Measurements from ENCODE around the gene NPY5R.

NPY5R gene
- 0 reads per million in 3 experiments for total RNA-seq

DNA sequence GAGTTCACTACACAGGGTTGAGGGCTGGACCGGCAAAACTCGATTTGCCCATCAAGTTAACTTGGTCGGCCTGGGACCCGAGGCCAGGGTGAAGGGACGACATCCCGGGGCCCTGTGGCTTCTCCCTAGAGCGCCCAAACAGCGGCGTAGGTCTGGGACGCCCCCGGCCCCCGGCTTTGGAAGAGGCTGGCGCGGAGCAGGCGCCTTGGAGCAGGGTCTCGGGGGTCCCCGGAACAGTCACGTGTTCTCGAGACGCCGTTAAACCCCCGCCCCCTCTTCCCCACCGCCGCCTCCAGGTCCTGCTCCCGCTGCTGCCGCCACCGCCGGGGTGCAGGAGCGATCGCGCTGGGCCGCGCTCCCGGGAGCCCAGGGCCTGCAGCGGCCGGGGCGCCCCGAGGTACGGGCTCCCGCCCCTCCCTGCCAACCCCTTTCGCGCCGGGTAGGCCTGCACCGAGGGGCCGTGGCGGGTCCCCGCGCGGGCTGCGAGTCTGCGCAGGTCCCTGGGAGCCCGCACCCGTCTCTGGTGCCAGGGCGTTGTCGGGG is at the start of gene NPY5R:
Gene NPY5R (plus strand): TSS at position 289 of the 543 bp plus-strand sequence. CDS start 6,382 bp downstream, outside the sequence.
- DNase-seq: no peak

DNA sequence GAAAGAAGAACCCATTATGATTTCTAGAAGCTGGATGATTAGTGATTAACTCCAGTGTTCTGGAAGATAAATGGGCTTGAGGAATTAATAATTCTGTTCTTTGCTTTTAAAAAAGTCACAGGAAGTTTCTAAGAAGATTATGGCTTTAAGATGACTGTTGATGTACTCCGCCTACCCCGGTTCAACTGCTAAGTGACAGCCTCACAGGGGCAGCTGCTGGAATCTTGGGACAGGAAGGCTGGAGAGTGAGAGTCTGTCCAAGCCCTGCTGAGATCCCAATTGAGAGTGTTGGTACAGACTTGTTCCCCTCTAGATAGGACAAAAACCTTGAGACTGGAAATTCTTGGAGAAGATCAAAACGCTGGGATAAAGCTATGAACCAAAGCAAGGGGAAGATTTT is 48.6 kb upstream of the NPY5R start:
- DNase-seq: no peak

DNA sequence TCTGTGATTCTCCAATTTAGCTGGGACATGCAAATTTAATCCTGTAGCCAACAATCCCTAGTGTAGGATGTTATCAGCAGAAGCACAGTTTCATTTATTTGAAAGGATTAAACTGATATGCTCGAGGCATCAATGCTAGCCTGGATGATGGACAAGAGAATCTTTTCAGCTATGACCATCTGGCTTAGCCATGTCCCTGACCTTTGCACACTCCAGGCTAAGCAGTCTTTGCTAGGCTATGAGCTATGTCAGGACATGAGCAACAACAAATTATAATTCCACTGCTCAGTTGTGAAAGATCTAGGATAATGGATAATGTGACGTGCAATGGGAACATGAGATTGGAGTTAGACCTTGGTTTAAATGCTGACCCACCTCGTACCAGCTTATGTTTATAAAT is 43.2 kb upstream of the NPY5R start:
- DNase-seq: no peak

DNA sequence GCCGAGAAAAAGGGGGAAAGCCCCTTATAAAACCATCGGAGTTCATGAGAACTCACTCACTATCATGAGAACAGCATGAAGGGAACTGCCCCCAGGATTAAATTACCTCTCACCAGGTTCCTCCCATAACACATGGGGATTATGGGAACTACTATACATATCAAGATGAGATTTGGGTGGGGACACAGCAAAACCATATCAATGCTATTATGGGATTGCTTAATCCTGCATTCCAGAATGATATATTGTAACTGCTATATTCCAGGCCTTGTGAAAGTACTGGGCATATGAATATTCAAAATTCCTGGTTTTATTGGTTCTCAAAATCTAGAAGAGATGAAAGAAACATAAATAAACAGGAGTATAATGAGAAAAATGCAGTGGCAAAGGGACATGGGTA is 40.6 kb upstream of the NPY5R start:
- DNase-seq: no peak

DNA sequence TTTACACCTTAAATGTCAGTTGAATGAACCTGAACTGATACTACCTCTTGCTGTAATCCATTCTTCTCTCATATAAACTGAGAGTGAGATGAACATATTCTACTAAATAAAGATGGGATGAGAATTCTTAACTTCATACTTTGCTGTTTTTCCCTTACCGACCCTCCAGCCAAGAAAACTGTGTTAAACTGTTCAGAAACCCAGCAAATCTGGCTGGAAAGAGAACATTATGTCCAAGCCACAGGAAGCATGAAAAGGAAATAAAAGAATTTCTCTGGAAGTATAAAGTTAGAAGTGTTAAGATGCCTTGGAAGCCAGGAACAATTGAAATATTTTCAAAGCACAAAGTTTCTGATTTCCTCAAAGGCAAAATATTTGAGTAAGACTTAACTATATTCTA is 34.2 kb upstream of the NPY5R start:
- no peak for DNase-seq

DNA sequence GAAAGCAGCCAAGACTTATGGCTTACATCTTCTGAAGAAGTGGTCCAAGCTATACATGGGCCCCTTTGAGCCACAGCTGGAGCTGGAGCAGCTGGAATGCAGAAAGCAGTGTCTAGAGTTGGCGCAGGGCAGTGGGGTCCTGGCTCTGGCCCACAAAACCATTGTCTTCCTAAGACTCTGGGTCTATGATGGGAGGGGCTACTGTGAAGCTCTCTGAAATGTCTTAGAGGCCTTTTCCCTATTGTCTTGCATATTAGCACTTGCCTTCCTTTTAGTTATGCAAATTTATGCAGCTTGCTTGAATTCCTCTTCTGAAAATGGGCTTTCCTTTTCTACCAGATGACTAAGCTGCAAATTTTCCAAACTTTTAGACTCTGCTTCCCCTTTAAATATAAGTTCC is 26.6 kb upstream of the NPY5R start:
- DNase-seq: no peak

DNA sequence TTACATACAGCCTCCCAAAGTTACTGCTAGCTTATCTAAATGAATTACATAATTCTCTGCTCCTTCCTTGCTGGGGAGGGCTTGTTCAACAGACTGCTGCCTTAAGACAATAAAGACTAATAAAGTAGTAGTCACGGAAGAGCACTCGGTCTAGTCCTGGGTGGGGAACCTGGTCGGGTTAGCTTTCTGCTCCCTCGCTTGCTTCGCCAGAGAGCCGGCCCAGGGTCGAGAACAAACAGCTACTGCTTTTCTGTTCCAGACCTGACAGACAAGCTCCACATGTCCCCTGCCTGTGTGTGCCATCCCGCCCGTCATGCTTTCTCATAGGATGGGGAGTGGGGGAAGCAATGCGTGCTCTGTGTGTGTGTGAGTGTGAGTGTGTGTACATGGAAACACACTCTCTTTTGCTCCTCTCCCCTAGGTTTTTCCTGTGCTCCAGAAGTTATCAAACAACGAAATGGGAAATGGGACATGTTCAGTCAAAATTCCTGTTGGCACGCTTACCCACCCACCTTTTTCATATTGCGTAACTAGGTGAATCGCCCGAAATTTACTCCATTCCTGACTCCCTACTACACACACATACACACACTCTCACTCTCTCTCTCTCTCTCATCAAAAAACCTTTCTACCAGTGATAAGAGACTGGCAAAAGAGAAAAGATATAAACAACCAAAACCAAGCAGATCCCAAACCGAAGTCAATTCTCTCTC is 12.6 kb upstream of the NPY5R start:
- DNase-seq: no peak

DNA sequence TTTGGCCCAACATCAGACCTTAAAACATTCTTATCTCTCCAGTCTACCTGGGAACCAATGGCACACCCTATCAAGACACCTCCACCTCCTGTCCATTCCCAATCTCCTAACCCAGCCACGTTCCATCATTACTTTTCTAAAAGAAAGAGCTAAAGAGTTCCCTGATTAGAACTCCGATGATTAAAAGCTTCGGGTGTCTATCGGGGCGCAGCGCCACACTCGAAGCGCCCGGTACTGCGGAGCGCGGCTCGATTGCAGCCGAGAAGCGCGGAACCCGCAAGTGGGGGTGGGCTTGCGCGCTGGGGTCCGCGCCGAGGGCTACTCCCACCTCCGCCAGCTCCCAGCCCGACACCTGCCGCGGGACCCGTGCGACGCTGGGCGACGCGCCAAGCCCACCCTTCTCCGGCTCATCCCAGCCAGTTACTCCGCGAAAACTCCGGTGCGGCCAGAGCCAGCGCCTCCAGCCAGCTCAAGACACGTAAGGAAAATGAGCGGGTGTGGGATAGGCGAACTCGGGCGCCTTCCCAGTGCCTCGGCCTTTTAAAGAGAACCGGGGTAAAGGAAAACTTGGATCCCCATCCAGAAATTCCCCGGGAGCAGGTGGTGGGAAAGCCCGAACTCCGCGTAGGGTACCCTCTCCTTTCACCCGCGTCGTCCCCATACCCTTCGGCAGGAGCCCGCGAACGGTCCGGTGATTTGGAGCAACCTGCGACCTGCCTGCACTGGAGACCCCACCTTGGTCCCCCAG is 11.9 kb upstream of the NPY5R start:
- no peak for DNase-seq

DNA sequence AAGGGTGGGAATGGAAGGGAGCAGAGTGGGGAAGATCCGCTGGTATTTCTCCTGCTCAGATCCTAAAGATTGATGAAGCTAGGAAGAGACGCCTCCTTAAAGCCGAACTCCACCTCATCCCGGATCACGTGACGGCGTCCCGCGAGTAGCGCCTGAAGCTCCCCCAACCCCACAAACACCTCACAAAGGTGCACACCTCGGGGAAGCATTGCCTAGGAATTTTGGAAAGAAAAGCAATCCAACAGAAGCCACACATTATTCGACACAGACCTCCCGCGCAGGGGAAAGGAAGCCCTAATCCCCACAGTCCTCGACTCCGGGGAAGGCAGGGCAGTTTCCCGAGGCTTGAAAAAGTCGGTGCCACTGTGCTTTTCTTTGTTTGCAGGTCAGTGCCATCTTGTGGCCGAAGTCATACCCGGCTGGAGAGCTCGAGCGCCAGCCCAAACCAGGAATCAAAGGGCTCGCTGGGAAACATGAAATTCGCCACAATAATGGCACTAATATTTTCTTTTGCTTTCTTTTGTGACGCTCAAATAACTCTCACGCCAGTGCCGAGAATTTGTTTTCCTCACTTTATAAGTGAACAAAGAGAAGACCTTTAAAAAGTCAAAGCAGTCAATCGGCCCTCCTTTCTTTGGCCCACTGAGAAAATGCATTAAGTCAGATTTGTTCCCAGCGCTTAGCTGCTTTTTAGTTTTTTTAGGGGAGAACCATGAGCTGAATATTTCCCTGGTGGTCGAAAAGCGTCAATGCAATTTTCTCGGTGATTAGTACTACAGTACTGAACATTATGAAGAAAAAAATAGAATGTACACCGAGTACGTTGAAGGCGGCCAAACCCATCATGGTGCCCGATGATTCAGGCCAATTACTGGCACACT is 10.9 kb upstream of the NPY5R start, which contains the start of gene NPY1R:
Gene NPY1R (minus strand): TSS at position 71 of the 881 bp plus-strand sequence. CDS start 6,042 bp downstream, outside the sequence.
- DNase-seq: no peak

DNA sequence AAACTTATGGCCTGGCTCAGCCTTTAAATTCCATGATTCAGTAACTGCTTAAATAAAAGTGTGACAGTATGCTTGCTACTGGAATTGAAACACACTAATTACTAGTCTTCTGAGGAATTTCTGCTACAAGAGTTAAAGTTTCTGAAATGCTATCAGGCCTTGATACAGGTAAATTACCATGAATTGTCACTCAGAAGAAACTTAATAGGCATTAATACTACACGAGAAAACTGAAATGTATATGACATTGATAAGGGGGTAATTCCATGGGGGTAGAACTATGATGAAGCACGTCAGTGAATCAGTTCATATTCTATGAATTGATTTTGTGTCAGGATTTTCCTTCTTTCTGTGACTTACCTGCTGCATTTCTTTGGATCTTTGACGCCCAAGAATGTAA is 8.3 kb upstream of the NPY5R start:
- no peak for DNase-seq

DNA sequence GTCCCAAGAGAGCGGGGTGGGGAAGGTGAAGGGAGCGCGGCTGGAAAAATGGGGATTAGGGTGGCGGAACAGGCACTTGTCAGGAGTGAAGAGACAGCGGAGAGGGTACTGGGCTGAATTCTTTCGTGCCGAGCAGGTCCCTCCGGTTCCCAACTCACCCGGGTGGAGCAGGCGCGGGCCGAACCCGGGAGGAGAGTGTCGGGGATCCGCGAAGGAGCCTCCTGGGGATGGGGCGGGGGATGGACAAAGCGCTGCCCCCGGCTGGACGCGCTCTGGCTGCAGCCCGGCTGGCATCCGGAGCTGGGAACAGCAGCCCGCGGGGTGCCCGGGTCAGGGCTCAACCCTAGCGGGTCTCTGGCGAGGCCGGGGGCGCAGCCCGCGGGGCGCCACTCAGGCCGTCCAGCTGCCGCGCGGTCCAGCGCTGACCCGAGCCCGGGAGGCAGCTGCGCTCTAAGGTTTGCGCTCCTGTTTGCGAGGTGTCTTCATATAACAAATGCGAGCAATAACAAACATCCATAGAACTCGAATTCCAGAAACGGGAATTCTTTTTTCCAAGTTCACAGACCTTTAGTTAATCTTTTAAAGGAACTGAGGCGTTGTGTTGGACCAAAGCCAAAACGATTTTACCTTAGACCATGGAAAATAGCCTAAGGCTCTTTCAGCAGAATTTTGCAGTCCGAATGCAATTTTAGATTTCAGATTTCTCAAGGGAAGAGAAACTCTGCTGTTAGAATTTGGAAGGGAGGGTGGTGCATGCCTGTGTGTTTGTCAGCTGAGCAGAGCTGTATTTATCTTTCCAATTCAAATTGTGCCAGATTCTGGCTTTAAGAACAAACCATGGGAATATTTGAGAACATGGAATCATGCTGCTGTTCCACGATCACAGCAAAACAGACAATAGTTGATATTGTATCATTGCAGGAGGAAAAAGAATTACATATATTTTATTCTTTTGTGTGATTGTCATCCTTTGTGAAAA is 744 bp downstream of the NPY5R start:
- DNase-seq: no peak

DNA sequence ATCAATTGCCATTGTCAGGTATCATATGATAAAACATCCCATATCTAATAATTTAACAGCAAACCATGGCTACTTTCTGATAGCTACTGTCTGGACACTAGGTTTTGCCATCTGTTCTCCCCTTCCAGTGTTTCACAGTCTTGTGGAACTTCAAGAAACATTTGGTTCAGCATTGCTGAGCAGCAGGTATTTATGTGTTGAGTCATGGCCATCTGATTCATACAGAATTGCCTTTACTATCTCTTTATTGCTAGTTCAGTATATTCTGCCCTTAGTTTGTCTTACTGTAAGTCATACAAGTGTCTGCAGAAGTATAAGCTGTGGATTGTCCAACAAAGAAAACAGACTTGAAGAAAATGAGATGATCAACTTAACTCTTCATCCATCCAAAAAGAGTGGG is 7.0 kb downstream of the NPY5R start:
- DNase-seq: no peak

DNA sequence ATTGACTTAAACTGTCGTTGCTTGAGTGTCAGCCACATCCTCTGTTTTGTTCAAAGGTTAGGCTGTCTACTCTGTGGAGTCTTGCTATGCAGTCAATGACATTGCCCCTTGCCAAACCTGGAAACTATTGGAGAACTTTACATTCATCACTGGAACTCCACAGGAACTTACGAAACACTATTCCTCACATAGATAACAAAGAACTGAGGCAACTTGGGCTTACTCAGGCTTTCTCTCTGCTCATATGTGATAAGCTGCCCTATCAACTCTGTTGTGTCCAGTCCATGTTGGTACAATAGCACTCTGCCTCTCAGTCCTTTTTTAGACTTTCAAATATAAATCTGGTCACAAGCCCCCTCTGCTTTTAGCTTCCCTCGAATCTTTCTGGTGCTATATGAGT is 9.4 kb downstream of the NPY5R start:
- DNase-seq: no peak

DNA sequence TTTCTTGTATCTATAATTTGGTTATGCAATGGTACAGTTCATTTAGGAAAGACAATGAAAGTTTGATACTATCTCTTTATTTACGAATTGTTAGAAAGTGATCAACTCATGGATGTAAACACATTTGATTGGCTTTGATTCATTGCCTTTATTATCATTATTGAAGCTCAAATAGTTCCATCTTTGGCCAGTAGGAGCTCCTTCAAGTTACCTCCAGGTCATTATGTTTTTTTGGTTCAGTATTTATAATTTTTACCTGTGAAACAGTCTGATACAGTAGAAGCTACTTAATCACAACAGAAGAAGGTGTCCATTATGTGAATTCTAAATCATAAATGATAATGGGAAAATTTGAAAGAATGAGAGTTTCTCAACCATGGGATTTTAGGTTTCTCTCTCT is 12.4 kb downstream of the NPY5R start:
- no peak for DNase-seq

DNA sequence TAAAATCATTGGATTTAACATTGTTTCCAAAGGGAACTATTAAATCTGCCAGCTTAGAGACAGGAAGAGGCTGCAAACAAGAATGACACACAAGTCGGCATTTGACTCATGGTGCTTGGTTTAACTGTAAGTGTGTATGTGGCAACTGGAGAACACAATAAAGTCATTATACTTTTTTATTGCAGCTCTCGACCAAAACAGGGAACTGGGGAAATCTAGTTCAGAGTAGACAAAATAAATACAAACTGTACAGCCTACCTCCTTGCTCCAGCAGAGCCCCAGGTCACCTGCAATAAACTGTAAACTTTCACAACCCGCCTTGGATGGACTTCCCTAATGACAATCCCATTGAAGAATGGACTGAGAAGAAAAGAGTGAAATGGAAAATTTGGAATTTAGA is 24.0 kb downstream of the NPY5R start:
- no peak for DNase-seq

DNA sequence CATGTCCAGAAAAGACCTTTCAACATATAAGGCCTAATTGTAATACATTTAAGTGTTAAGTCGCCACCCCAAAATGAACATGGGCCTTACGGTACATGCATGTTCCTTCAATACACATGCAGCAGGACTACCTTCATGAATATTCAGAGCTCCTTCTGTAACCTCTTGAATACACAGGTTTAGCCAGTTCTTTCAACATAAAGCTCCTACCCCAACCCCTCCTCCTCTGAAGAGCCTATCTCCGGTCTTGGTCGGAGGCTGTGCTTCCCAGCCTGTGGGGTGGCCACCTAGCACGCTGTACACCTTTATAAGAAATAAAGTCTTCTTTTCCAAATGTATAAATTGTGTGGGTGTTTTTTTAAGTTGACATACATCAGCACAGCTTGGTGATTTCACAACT is 28.3 kb downstream of the NPY5R start:
- no peak for DNase-seq

DNA sequence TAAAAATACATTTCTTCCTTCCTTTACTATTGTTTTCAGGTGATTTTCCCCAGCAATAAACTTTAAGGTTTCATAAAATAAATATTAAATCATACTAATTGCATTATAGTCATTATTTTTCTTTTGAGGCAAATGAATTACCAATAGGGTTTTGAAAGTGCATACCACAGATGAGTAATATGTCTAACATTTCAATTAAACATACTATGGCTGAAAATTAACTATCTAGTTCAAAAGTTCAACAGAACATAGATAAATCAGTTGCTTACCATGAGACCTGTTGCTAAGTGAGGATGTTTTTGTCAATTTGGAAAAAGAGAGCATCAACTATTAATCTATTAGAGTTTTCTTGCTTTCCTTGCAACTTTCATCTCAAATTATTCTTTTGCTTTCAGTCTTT is 35.0 kb downstream of the NPY5R start:
- no peak for DNase-seq

DNA sequence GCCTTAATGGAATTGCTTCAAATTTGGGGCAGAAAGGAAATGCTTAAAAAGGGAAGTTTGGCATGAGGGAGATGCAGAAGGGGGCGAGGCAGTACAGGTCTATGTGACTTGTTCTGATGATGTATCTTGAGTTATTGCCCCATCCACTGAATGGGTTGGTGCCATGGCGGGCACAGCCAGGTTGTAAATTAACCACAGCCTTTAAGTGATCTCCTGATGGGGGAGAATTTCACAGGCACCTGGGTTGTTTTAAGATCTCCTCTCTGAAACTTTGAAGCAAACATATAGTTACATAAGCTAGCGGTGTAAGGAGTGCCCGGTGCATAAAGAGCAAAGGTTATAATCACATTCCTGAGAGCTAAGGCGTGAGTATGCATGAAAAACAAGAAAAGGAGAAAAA is 37.0 kb downstream of the NPY5R start:
- no peak for DNase-seq

DNA sequence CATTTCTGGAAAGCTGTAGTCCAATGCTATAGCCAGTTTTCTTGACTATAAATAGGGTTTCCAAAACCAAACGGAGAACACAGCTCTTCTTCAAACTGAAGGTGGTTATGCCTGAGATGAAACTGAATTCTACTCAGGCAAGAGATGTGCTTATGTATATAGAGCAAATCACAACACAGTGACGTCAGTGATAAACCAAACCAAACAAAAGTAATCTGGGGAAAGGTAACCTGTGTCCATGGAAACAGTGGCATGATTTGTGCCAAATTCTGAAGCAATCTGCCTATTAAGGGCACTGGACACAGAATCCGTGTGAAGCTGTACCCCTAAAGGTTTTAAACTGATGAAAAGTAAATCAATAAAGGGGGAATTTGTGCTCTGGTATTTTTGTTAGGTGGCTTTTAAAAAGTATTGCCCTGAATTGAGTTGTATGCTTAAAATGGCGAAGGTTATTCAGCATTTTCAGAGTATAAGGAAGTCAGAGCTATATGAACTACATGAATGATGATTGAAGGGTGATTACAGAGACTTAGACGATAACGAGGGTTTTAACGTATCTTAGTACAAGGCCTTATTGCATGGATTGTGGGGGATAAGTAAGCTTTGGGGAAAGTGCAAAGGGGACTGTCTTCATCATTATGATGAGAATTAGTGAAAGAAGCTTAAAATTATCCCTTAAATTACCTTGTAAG is 38.6 kb downstream of the NPY5R start:
- DNase-seq: no peak

DNA sequence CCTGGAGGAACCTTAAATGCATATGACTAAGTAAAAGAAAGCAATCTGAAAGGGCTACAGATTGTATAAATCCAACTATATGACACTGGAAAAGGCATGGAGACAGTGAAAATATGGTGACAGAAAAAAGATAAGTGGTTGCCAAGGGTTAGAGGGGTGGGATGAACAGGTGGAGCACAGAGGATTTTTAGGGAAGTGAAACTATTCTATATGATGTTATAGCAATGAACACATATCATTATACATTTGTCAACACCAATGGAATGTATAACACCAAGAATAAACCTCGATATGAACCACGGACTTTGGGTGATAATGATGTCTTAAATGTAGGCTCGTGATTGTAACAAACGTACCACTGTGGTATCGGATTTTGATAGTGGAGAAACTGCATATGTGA is 40.7 kb downstream of the NPY5R start:
- no peak for DNase-seq

DNA sequence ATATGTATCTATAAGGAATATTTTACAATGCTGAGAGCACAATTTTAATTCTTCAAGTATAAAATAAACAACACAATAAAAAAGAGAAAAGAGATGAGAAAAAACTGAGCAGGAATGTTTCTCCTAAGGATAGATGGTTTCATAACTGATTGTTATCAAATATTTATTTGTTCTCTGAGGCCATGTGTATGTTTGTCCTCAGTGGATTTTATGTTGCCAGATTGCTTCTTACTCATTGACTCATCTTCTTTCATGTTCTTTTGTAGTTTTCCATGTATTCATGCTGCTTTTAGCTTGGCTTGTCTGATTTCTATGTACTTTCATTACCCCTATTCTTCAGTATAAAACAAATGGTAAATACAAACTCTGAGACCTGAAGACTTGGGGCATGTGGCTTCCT is 41.2 kb downstream of the NPY5R start:
- DNase-seq: no peak
